HEK293T (cell line): ENCODE results near the gene AKAP11.

Experiments used
- CTBP1 ChIP-seq: fragments of 450-650 bp; IDR thresholded peaks from 2 replicates; pipeline ENCODE4 v1.6.1; 2016; ENCODE audit warnings: borderline replicate concordance
- FOXK2 ChIP-seq: fragments of 450-650 bp; IDR thresholded peaks from 2 replicates; pipeline ENCODE4 v1.6.1; 2016; ENCODE audit warnings: mild to moderate bottlenecking
- L3MBTL2 ChIP-seq: fragments of 450-650 bp; conservative IDR thresholded peaks from 2 replicates; pipeline ENCODE4 v1.6.1; 2016; ENCODE audit warnings: mild to moderate bottlenecking
- PKNOX1 ChIP-seq: fragments of 450-650 bp; IDR thresholded peaks from 2 replicates; pipeline ENCODE4 v1.6.1; 2016
- SP1 ChIP-seq: fragments of 450-650 bp; IDR thresholded peaks from 2 replicates; pipeline ENCODE4 v1.6.1; 2017
- SUZ12 ChIP-seq: fragments of 450-650 bp; IDR thresholded peaks from 2 replicates; pipeline ENCODE4 v1.6.1; 2016; ENCODE audit warnings: mild to moderate bottlenecking
- ZNF384 ChIP-seq: fragments of 450-650 bp; IDR thresholded peaks from 2 replicates; pipeline ENCODE4 v1.6.1; 2016

GRCh38 chr13:42329239-42329638, 57.3 kb downstream of the AKAP11 start:
- TF ChIP-seq SP1 (no peak), FOXK2 (no peak), SUZ12 (no peak), CTBP1 (no peak), PKNOX1 (no peak), L3MBTL2 (no peak), ZNF384 (no peak)
